Panc1 (cell line): ENCODE measurements around the gene CD38.

Source experiments
- POLR2AphosphoS5 ChIP-seq: IDR thresholded peaks from 2 replicates; pipeline ENCODE4 v1.6.1; 2012; ENCODE audit warnings: mild to moderate bottlenecking, low read depth, low read length, moderate library complexity
- SIN3A ChIP-seq: IDR thresholded peaks from 2 replicates; pipeline ENCODE4 v1.6.1; 2012; ENCODE audit warnings: low read depth, mild to moderate bottlenecking, low read length, moderate library complexity, borderline replicate concordance; ENCODE audit not compliant: insufficient read depth
- TCF7L2 ChIP-seq: IDR thresholded peaks from 2 replicates; pipeline ENCODE4 v1.6.1; 2011; ENCODE audit warnings: mild to moderate bottlenecking, low read depth, low read length, inconsistent platforms
- TF ChIP-seq, protein P1 (sequence below): fragments of 450-650 bp; IDR thresholded peaks from 2 replicates; pipeline ENCODE4 v1.5.1; 2017; ENCODE audit warnings: mild to moderate bottlenecking

DNA sequence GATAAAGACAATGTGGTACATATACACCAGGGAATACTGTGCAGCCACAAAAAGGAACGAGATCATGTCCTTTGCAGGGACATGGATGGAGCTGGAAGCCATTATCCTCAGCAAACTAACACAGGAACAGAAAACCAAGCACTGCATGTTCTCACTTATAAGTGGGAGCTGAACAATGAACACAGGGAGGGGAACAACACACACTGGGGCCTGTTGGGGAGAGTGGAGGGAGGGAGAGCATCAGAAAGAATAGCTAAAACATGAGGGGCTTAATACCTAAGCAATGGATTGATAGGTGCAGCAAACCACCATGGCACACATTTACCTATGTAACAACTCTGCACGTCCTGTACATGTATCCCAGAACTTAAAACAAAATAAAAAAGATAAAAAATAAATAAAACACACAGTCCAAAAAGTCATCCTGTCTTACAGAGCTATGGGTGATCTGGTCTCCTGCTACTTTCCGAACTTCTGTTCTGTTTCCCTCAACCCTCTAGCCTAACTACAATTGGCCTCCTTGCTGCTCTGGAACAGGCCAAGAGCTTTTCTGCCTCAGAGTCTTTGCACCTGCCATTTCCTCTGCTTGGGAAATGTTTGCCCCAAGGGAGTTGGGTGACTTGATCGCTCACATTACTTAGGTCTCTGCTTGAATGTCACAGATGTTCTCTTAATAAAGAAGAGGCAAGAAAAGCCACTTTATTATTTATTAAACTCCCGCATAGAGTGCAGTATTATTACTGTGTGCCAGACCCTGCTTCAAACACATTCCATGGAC lies 1.1 kb upstream of the CD38 start:
- TF ChIP-seq TCF7L2 (no peak), POLR2AphosphoS5 (no peak), SIN3A (no peak)
- TF ChIP-seq, protein P1, sequence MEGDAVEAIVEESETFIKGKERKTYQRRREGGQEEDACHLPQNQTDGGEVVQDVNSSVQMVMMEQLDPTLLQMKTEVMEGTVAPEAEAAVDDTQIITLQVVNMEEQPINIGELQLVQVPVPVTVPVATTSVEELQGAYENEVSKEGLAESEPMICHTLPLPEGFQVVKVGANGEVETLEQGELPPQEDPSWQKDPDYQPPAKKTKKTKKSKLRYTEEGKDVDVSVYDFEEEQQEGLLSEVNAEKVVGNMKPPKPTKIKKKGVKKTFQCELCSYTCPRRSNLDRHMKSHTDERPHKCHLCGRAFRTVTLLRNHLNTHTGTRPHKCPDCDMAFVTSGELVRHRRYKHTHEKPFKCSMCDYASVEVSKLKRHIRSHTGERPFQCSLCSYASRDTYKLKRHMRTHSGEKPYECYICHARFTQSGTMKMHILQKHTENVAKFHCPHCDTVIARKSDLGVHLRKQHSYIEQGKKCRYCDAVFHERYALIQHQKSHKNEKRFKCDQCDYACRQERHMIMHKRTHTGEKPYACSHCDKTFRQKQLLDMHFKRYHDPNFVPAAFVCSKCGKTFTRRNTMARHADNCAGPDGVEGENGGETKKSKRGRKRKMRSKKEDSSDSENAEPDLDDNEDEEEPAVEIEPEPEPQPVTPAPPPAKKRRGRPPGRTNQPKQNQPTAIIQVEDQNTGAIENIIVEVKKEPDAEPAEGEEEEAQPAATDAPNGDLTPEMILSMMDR, result no peak
